Dendritic cell treated with granulocyte-macrophage colony-stimulating factor and Interleukin-4, amounts not matched to agents 40 ng/mL and 50 ng/mL, for 4 days (primary cell): ENCODE data around the gene CUEDC1.

Experiments used
- H3K27ac Mint-ChIP-seq: one replicate; pipeline ENCODE4 v1.8.0; 2022; ENCODE audit warnings: mild to moderate bottlenecking, mixed read lengths
- H3K27me3 Mint-ChIP-seq: one replicate; pipeline ENCODE4 v1.8.0; 2022; ENCODE audit warnings: mild to moderate bottlenecking, mixed read lengths
- H3K36me3 Mint-ChIP-seq: one replicate; pipeline ENCODE4 v1.8.0; 2022; ENCODE audit warnings: low read depth, mixed read lengths
- H3K4me1 Mint-ChIP-seq: one replicate; pipeline ENCODE4 v1.8.0; 2022; ENCODE audit warnings: low read depth, mixed read lengths
- H3K4me3 Mint-ChIP-seq: one replicate; pipeline ENCODE4 v1.8.0; 2022; ENCODE audit warnings: mild to moderate bottlenecking, moderate library complexity, mixed read lengths
- H3K9me3 Mint-ChIP-seq: one replicate; pipeline ENCODE4 v1.8.0; 2022; ENCODE audit warnings: mixed read lengths
- intact Hi-C: fragments of 100-400 bp; cut with micrococcal nuclease; formaldehyde crosslinking; loops from one replicate; pipeline ENCODE4 v1.15.0; 2022

The CUEDC1 gene

DNA sequence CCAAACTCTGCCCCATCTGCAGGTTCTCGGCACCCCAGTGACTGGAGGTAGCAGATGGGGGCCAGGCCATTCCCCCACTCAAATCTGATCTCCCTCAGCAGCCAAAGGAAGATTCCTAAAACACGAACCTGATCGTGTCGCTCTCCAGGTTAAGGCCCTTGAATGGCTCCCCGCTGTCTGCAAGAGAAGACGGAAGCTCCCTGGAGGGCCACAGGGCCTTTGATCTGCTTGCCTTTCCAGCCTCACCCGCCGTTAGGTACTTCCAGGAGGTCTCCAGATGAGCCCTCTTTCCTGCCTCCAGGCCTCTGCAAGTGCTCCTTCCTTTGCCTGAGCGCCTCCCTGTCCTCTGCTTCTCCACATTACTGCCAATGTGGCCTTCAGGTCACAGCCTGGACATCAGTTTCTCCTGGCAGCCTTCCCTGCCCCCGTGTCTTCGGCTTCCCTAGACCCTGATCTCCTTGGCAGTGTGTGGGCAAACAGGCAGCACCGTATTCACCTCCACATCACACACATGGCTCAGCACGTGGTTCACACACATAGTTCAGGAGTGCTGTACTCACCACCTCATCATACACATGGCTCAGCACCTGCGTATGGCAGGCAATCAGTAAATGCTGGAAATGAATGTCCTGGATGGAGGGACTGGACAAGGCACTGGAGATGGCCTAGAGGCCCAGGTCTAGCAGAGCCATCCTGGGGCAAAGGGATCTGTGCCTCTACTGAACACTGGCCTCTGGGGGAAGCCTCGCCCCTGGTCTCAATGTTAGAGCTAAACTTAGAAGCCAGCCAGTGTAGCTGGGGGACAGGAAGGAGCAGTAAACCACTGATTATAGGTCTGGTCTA is 79.0 kb downstream of the CUEDC1 start:
- Mint-ChIP-seq H3K27ac (no peak overlapping the region), H3K4me3 (no peak overlapping the region)

DNA sequence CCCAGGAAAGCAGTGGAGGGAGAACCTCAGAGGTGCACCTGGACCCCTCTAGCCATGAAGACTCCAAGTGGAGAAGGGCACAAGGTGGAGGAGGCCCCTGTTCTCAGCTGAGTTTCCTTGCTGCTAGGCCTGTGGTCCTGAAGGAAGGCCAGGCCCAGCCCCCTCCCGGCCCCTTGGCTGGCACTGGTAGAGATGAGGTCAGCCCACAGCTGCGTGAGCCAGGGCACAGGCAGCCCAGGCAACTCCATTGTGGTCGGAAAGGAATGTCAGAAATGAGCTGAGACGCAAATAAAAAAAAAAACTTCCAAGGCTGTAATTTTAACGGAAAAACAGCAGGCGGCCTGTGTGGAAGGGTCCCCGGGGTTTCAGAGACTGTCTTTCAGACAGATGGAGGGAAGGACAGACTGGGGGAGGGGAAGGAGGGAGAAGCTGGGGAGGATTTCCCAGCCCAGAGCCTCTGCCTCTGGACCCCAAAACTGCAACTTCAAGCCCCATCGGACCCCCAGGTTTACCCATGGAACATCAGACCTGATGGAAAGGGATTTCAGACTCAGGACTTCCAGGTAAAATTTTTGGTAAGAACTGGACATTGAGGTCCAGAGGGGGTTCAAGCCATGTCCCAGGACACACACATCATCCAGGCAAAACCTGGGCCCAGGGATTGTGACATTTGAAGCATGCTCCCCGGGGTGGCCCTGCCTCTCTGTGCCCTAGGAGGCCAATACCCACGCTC is 79.8 kb downstream of the CUEDC1 start:
- peaks cover 89% of the 10 kb centered on the region for H3K36me3 Mint-ChIP-seq
- no peaks in the 10 kb centered on the region for H3K9me3 Mint-ChIP-seq
- H3K27ac Mint-ChIP-seq, result peak overlapping the region; percentile 11
- H3K27me3 Mint-ChIP-seq, result peaks cover 18% of the 10 kb centered on the region
- intact Hi-C loops, result no loop called here
- peaks cover 68% of the 10 kb centered on the region for H3K4me1 Mint-ChIP-seq
- H3K4me3 Mint-ChIP-seq, result no peak overlapping the region

More for the DNA sequence above, 79.0 kb downstream of the CUEDC1 start:
- peaks cover 69% of the 10 kb centered on the region for H3K4me1 Mint-ChIP-seq
- H3K27me3 Mint-ChIP-seq, result peaks cover 13% of the 10 kb centered on the region
- H3K36me3 Mint-ChIP-seq, result peaks cover 89% of the 10 kb centered on the region
- intact Hi-C loops, result no loop called here
- no peaks in the 10 kb centered on the region for H3K9me3 Mint-ChIP-seq

DNA sequence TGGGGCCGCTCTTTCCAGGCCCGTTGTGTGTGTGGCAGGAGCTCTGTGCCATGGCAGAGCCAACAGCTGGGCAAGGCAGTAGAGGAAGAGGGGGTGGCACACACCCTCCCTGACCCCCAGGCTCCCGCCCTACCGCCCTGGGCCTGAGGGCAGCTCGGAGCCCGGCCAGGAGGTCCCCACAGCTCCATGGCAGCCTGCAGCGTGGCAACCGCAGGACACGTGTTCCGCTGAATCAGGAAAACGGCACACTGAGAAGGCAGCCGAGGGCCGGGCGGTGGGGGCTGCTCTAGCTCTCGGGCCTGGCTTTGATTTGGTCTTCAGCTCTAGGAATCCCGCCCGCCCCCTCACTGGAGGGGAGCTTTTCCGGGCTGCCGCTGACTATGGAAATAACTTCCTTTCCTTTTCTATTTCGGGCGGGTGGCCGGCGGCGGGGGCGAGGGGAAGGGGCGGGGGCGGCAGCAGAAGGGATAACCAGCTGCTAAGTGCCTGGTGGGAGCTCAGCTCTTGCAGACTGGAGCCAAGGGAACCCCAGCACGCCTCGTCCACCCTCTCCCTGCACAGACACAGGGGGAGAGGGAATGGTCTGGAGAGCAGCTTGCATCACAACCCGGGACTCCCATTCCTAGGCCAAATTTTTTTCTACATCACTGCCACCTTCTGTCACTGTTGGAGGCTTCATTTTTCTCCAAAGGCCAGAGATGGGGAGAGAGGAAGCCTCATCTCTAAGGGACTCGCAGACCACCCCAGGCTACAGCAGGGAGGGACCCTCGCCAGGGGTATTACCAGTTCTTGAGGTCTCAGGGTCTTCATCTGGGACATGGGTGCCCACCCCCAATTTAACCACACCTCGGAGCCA is 80.5 kb downstream of the CUEDC1 start:
- no peaks in the 10 kb centered on the region for H3K9me3 Mint-ChIP-seq

DNA sequence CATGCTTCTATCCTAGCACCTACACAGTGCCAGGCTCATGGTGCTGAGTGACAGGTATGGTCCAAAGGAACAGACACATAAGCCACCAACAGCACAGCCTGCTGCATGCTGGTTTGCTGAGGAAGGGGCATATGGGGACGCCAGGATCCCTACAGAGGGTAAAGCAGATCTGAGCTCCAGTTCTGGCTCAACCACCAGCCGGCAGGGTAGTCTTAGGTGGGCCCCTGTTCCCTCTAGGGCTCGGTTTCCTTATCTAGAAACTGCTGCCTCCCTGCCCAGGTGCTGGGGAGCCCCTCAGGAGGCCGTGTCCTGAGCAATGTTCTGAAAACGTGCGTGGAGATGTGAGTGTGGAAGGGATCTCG is 81.2 kb downstream of the CUEDC1 start:
- H3K27ac Mint-ChIP-seq, result peak overlapping the region; percentile 11
- no peaks in the 10 kb centered on the region for H3K9me3 Mint-ChIP-seq
- peaks cover 89% of the 10 kb centered on the region for H3K36me3 Mint-ChIP-seq
- peaks cover 69% of the 10 kb centered on the region for H3K4me1 Mint-ChIP-seq
- peaks cover 25% of the 10 kb centered on the region for H3K27me3 Mint-ChIP-seq
- intact Hi-C loops, result no loop called here
- peak overlapping the region; percentile 47 for H3K4me3 Mint-ChIP-seq

More for the DNA sequence above, 80.5 kb downstream of the CUEDC1 start:
- Mint-ChIP-seq H3K27ac (peak overlapping the region; percentile 11), H3K36me3 (peaks cover 89% of the 10 kb centered on the region), H3K27me3 (peaks cover 25% of the 10 kb centered on the region), H3K4me3 (peak overlapping the region; percentile 47), H3K4me1 (peaks cover 69% of the 10 kb centered on the region)
- intact Hi-C loops, result no loop called here

DNA sequence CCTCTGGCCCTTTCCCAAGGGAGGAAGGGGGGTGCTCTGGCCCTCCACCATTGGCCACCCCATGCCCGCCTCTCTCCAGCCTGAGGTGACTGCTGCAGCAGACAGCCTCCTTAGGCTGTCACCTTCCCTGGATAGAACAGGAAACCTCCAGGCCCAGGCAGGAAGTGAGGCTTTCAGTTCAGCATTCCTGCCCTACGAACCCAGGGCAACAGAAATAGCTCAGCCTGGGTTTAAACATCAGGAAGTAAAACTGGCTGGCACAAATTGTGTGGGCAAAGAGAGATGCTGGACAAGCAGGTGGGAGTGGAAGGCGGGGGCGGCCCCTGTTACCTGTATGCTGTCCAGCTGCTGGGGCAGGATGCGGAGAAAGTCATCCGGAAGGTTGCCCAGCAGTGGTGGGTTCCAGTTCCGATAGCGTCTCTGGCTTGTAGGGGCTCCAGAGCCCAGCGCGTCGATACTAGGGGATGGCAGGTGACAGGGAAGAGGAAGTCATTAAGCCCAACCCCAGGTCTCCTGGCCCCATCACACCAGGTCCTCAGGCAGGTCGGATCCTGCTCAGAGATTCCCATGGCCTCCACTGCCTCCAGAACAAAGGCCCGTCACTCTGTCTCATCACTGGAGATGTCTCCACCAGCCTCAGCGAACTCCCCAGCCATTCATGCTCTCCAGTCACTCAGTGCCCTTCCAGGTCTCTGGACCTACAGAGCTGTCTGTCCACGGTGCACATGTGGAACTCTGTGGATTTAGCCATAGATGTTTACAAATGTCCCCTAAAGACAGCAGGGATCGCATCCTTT is 81.8 kb downstream of the CUEDC1 start:
- no peak overlapping the region for H3K4me3 Mint-ChIP-seq
- H3K27ac Mint-ChIP-seq, result peak overlapping the region; percentile 11
- intact Hi-C loops, result no loop called here
- no peaks in the 10 kb centered on the region for H3K9me3 Mint-ChIP-seq
- peaks cover 69% of the 10 kb centered on the region for H3K4me1 Mint-ChIP-seq
- peaks cover 25% of the 10 kb centered on the region for H3K27me3 Mint-ChIP-seq
- peaks cover 87% of the 10 kb centered on the region for H3K36me3 Mint-ChIP-seq

DNA sequence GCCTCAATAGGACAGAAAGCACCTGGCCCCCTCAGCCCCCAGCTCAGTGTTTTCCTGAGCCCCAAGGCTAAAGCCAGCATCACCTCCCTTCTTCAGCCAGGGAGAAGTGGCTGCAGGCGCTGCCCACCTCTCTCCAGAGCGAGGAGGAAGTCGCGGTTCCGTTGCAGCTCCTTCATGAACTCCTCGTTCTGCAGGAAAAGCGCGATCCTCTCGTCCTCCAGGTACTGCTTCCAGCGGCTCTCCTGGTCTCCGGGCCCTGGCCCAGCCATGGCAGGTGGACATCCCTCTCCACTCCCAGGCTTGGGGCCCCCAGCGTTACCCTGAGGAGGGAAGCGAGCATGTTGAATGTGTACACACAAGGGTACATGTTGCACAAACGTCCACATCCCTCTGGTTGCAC is 82.7 kb downstream of the CUEDC1 start:
- Mint-ChIP-seq H3K36me3 (peaks cover 82% of the 10 kb centered on the region), H3K27me3 (peaks cover 25% of the 10 kb centered on the region), H3K9me3 (no peaks in the 10 kb centered on the region), H3K4me3 (no peak overlapping the region), H3K4me1 (peaks cover 69% of the 10 kb centered on the region), H3K27ac (peak overlapping the region; percentile 11)
- intact Hi-C loops, result no loop called here

DNA sequence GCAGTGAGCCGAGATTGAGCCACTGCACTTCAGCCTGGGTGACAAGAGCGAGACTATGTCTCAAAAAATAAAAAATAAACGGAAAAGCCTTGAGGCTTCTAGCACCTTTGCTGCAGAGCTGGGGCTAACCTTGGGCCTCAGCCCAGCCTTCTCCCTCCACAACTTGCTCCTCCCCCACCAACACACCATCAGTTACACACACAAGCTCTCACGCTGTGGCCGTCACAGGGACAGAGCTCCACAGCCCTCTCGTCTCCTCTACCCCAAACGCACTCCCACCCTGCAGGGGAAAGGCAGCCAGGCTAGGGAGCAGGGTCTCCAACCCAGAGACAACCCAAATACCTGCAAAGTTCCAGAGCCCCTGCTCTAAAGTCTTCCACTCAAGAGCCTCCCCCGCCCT is 83.3 kb downstream of the CUEDC1 start:
- peaks cover 25% of the 10 kb centered on the region for H3K27me3 Mint-ChIP-seq
- H3K27ac Mint-ChIP-seq, result peak overlapping the region; percentile 46

DNA sequence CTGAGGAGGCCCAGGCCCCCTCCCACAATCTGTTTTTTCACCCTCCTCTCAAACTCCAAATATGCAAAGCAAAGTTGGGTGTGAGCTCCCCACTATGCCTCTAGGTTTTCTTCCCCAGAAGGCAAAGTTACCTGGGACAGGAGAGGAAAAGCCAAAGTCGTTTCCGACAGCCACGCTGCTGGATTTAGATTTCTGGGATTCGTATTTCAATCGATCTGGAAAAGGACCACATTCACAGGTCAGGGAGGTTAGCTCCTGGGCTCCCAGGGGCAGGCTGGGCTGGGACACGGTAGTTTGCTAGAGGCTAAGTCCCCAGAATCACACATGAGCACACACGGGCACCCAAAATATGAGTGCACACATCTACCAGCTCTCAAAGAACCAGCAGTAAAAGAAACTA is 84.1 kb downstream of the CUEDC1 start:
- Mint-ChIP-seq H3K27me3 (peaks cover 25% of the 10 kb centered on the region), H3K4me1 (peaks cover 77% of the 10 kb centered on the region), H3K4me3 (no peak overlapping the region), H3K27ac (no peak overlapping the region), H3K9me3 (no peaks in the 10 kb centered on the region), H3K36me3 (peaks cover 82% of the 10 kb centered on the region)
- intact Hi-C loops, result no loop called here

More for the DNA sequence above, 83.3 kb downstream of the CUEDC1 start:
- Mint-ChIP-seq H3K4me3 (no peak overlapping the region), H3K4me1 (peaks cover 76% of the 10 kb centered on the region), H3K36me3 (peaks cover 82% of the 10 kb centered on the region), H3K9me3 (no peaks in the 10 kb centered on the region)
- intact Hi-C loops, result no loop called here

DNA sequence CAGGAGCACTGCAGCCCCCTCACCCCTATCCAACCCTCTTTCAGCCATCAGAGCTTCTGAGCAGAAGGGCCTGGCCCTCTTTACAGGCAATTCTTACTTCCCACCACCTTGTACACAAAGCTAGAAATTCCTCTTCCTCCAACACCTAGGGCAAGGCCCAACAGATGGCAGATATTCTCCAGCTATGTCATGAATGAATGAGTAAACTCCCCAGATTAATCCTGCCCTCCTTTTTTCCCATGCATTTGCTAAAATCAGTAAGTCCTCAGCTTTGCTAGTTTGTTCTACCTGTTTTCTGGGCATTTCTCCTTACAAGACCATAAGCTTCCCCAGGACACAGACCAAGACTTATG is 85.0 kb downstream of the CUEDC1 start:
- H3K4me1 Mint-ChIP-seq, result peaks cover 73% of the 10 kb centered on the region
- no peak overlapping the region for H3K4me3 Mint-ChIP-seq
- intact Hi-C loops, result no loop called here
- peaks cover 82% of the 10 kb centered on the region for H3K36me3 Mint-ChIP-seq
- peak overlapping the region; percentile 15 for H3K27ac Mint-ChIP-seq
- H3K9me3 Mint-ChIP-seq, result no peaks in the 10 kb centered on the region
- peaks cover 23% of the 10 kb centered on the region for H3K27me3 Mint-ChIP-seq

DNA sequence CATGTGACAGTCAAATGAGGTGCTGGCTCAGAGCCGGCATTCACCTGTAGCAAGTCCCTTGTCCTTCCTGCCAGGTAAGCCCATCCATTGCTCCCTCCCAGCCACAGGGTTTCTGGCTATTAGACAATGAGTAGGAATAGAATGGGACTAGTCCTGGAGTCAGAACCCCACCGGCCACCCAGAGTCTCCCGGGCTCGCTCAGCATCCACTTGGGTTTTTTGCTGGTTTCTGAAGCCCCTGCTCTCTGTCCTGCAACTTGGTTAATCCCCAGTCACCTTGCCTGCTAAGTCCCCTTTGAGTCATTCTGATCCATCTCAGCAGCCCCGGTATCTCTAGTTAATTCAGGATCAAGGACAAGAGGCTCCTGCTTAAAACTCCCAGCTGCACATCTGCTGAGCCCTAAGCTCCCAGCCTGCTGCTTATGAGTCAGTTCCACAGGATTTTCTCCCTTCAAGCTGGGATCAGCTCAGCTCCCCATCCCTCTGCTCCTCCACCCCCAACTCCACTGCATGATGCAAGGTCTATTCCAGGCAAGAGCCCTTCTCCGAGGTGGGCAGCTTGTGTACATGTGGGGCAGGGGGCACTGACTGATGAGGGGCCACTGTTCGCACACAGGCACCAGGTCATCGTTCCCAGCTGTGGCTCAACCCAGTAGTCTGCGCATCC is 85.5 kb downstream of the CUEDC1 start:
- H3K9me3 Mint-ChIP-seq, result no peaks in the 10 kb centered on the region
- H3K27me3 Mint-ChIP-seq, result peaks cover 24% of the 10 kb centered on the region
- peaks cover 68% of the 10 kb centered on the region for H3K4me1 Mint-ChIP-seq
- peak overlapping the region; percentile 15 for H3K27ac Mint-ChIP-seq
- peaks cover 84% of the 10 kb centered on the region for H3K36me3 Mint-ChIP-seq
- intact Hi-C loops, result no loop called here
- H3K4me3 Mint-ChIP-seq, result no peak overlapping the region

DNA sequence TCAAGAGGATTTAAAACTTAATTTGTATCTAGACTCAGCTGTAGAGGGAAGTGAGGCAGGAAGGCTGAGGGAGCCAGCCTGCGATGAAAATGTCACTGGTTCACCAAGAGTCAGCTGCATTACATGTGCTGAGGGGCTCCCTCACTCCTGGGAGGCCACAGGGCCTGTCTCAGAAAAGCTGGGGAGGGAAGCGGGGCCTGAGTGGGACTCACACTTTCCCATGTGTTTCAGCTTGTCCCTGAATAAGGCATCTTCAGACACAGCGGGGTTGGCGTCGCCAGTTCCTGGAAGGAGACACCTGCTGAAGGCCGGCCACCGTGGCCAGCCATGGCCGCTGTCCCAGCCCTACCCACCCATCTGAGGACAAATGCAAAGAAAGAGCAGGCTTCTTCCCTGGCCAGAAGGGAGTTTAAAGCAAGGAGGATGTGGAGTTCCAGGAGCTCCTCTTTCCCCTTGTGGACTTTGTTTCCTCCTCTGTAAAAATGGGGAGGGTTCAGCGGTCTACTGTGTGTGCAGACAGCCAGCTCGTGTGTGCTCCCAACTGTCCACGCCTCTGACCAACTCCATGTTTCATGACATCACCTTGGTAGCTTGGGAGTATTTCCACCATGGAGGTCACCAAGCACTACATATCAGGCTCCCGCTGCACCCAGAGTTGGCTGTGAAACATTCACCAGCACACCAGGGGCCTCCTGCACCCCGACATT is 86.1 kb downstream of the CUEDC1 start:
- intact Hi-C loops, result no loop called here
- peaks cover 28% of the 10 kb centered on the region for H3K27me3 Mint-ChIP-seq

DNA sequence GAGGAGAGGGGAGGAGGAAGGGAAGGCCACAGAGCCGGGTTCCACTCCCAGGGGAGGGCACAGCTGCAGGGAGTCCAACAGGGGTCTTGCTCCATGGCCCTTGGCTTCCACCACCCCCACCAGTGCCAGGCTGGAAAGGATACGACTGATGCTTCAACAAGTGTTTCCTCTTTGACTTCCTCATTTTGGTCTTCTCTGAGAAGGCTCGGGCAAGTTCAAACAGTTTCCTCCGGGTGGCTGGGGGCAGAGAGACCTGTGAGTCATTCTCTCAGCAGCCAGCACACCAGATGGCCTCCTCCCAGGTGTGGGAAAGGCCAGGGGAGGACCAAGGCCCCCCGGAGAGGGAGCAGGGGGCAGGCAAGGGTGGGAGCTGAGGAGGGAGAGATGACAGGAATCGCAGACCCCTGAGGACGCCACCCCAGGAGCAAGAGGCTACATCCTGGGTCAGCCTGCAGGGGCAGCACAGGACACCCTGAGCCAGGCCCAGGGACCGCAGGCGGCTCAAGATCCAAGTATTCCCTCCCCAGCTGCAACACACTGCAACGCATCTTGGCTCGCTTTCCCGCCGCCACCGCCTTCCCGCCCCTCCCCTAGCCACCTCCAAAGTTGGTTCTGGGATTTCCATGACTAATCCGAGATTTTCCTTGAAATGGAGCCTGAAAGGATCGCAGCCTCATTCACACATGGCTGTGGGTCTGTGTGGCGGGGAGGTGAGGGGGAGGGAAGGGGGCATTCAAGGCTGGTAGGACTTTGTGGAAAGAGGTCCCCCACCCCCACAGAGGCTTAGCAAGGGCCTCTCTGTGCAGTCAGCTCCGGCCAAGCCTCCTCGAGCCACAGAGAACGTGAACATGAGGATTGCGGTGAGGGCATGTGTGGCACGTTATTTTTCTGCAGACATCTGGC is 87.0 kb downstream of the CUEDC1 start:
- intact Hi-C loops, result no loop called here
- H3K27me3 Mint-ChIP-seq, result peaks cover 34% of the 10 kb centered on the region
- peak overlapping the region; percentile 83 for H3K27ac Mint-ChIP-seq

More for the DNA sequence above, 86.1 kb downstream of the CUEDC1 start:
- Mint-ChIP-seq H3K4me1 (peaks cover 67% of the 10 kb centered on the region), H3K27ac (peak overlapping the region; percentile 83), H3K36me3 (peaks cover 90% of the 10 kb centered on the region), H3K9me3 (no peaks in the 10 kb centered on the region), H3K4me3 (no peak overlapping the region)

More for the DNA sequence above, 87.0 kb downstream of the CUEDC1 start:
- H3K4me3 Mint-ChIP-seq, result no peak overlapping the region
- peaks cover 67% of the 10 kb centered on the region for H3K4me1 Mint-ChIP-seq
- H3K36me3 Mint-ChIP-seq, result peaks cover 93% of the 10 kb centered on the region
- no peaks in the 10 kb centered on the region for H3K9me3 Mint-ChIP-seq
